HG03439 (cell line): Measurements from ENCODE around the gene DOCK9.
"Not testable (repeated sequence)": the region's sequence is repeated elsewhere in the genome, so short reads cannot be mapped to it uniquely, and the experiment has no call there.

Experiments
- ATAC-seq: cut with Tn5 transposase; IDR thresholded peaks from one replicate; pipeline ENCODE4 v1.9.1; 2021; ENCODE audit warnings: mild to moderate bottlenecking, moderate library complexity; ENCODE audit not compliant: unreplicated experiment

The DOCK9 gene

GRCh38 chr13:98921015-98921580 lies 56.8 kb downstream of the DOCK9 start:
- ATAC-seq: no peak

GRCh38 chr13:98919566-98919965 lies 58.3 kb downstream of the DOCK9 start:
- no peak for ATAC-seq

GRCh38 chr13:98918771-98919170 lies 59.1 kb downstream of the DOCK9 start:
- no peak for ATAC-seq

GRCh38 chr13:98917116-98917515 lies 60.7 kb downstream of the DOCK9 start:
- no peak for ATAC-seq

GRCh38 chr13:98916403-98916802 lies 61.5 kb downstream of the DOCK9 start:
- ATAC-seq: no peak

- no peak for ATAC-seq
Measured at GRCh38 chr13:98915981-98916380, 61.9 kb downstream of the DOCK9 start.

- no peak for ATAC-seq
Measured at GRCh38 chr13:98915563-98915962, 62.3 kb downstream of the DOCK9 start.

- no peak for ATAC-seq
Measured at GRCh38 chr13:98913741-98914140, 64.1 kb downstream of the DOCK9 start.

- ATAC-seq: no peak
Measured at GRCh38 chr13:98912846-98913245, 65.0 kb downstream of the DOCK9 start.

- no peak for ATAC-seq
Measured at GRCh38 chr13:98910501-98910951, 67.3 kb downstream of the DOCK9 start.

GRCh38 chr13:98909016-98909415 lies 68.8 kb downstream of the DOCK9 start:
- ATAC-seq: no peak

- ATAC-seq: no peak
Measured at GRCh38 chr13:98906746-98907502, 70.9 kb downstream of the DOCK9 start.

- no peak for ATAC-seq
Measured at GRCh38 chr13:98905199-98905598, 72.7 kb downstream of the DOCK9 start.

- no peak for ATAC-seq
Measured at GRCh38 chr13:98900442-98900841, 77.4 kb downstream of the DOCK9 start.

- no peak for ATAC-seq
Measured at GRCh38 chr13:98897706-98898105, 80.2 kb downstream of the DOCK9 start.

GRCh38 chr13:98896868-98897144 lies 81.1 kb downstream of the DOCK9 start:
- no peak for ATAC-seq

- no peak for ATAC-seq
Measured at GRCh38 chr13:98896083-98896867, 81.6 kb downstream of the DOCK9 start.

- ATAC-seq: not testable (repeated sequence)
Measured at GRCh38 chr13:98894814-98895213, 83.0 kb downstream of the DOCK9 start.

GRCh38 chr13:98893371-98893770 lies 84.5 kb downstream of the DOCK9 start:
- ATAC-seq: no peak

GRCh38 chr13:98892821-98893220 lies 85.0 kb downstream of the DOCK9 start:
- ATAC-seq: no peak

- no peak for ATAC-seq
Measured at GRCh38 chr13:98892077-98892476, 85.8 kb downstream of the DOCK9 start.

- no peak for ATAC-seq
Measured at GRCh38 chr13:98890925-98891324, 86.9 kb downstream of the DOCK9 start.
